ENCODE results near the gene IST1. TPM values are rescaled to one million over a fixed set of nuclear protein-coding genes. Genes with fewer than 3 reads are reported as not detected.

IST1 gene
- total and polyA plus RNA-seq, 10 of the 15 experiments (the other 5 are each of a cell fraction or from before 2014, with no cell fraction given), result 97.3 to 293 (median 138) TPM

DNA sequence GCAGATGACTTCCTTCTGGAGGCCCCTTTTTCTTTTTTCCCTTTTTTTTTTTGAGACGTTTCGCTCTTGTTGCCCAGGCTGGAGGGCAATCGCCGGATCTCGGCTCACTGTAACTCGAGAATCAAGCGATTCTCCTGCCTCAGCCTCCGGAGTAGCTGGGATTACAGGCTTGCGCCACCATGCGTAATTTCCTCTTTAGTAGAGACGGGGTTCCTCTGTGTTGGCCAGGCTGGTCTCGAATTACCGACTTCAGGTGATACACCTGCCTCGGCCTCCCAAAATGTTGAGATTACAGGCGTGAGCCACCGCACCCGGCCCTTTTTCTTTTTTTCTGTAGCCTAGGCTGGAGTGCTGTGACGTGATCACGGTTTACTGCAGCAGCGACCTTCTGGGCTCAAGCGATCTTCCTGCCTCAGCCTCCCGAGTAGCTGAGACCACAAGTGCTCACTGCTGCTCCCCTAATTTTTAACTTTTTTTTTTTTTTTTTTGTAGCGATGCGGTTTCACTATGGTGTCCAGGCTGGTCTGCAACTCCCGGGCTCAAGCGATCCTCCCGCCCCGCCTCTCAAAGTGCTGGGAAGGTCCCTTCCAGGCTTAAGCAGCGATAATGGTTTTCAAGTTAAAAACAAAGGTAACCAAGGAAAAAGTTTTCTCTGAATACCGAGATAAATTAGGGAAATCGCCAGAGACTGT lies 956 bp upstream of the IST1 start (continued):
- TF ChIP-seq MXI1 (IDR thresholded peaks at IDR 0.05; ENCODE audit: low read depth, low read length), result peak; percentile 30; the same call in 1 of the 2 replicates
- TF ChIP-seq, protein P1, sequence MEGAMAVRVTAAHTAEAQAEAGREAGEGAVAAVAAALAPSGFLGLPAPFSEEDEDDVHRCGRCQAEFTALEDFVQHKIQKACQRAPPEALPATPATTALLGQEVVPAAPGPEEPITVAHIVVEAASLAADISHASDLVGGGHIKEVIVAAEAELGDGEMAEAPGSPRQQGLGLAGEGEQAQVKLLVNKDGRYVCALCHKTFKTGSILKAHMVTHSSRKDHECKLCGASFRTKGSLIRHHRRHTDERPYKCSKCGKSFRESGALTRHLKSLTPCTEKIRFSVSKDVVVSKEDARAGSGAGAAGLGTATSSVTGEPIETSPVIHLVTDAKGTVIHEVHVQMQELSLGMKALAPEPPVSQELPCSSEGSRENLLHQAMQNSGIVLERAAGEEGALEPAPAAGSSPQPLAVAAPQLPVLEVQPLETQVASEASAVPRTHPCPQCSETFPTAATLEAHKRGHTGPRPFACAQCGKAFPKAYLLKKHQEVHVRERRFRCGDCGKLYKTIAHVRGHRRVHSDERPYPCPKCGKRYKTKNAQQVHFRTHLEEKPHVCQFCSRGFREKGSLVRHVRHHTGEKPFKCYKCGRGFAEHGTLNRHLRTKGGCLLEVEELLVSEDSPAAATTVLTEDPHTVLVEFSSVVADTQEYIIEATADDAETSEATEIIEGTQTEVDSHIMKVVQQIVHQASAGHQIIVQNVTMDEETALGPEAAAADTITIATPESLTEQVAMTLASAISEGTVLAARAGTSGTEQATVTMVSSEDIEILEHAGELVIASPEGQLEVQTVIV (IDR thresholded peaks at IDR 0.05; ENCODE audit: borderline replicate concordance, partially characterized antibody), result no peak
- TF ChIP-seq CREM (IDR thresholded peaks at IDR 0.05; ENCODE audit: low read depth), result no peak
- TF ChIP-seq, protein P2, sequence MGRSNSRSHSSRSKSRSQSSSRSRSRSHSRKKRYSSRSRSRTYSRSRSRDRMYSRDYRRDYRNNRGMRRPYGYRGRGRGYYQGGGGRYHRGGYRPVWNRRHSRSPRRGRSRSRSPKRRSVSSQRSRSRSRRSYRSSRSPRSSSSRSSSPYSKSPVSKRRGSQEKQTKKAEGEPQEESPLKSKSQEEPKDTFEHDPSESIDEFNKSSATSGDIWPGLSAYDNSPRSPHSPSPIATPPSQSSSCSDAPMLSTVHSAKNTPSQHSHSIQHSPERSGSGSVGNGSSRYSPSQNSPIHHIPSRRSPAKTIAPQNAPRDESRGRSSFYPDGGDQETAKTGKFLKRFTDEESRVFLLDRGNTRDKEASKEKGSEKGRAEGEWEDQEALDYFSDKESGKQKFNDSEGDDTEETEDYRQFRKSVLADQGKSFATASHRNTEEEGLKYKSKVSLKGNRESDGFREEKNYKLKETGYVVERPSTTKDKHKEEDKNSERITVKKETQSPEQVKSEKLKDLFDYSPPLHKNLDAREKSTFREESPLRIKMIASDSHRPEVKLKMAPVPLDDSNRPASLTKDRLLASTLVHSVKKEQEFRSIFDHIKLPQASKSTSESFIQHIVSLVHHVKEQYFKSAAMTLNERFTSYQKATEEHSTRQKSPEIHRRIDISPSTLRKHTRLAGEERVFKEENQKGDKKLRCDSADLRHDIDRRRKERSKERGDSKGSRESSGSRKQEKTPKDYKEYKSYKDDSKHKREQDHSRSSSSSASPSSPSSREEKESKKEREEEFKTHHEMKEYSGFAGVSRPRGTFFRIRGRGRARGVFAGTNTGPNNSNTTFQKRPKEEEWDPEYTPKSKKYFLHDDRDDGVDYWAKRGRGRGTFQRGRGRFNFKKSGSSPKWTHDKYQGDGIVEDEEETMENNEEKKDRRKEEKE (IDR thresholded peaks at IDR 0.05), result no peak
- peak; percentile 48; the same call in 1 of the 2 replicates for TF ChIP-seq RUNX3 (IDR thresholded peaks at IDR 0.05; ENCODE audit: low read length)
- peak in 1 of 3 experiments; percentile 25; a peak in 2 of 6 replicates for TF ChIP-seq CTCF (IDR thresholded peaks at IDR 0.05 in 2 of 3, conservative IDR thresholded peaks at IDR 0.05 in 1 of 3; ENCODE audit: control insufficient read depth in 2 of 3, extremely low read depth in 1 of 3, insufficient read depth in 1 of 3, low read depth in 3 of 3, low read length in 3 of 3)
- TF ChIP-seq NBN (IDR thresholded peaks at IDR 0.05), result peak; percentile 16; the same call in 1 of the 2 replicates
- TF ChIP-seq SREBF1 (IDR thresholded peaks at IDR 0.05; ENCODE audit: low read length), result no peak
- TF ChIP-seq CREB1 (IDR thresholded peaks at IDR 0.05; ENCODE audit: low read depth), result no peak
- TF ChIP-seq RELB (IDR thresholded peaks at IDR 0.05; ENCODE audit: low read depth), result peak; percentile 16; the same call in 1 of the 2 replicates
- 0 out of 2 replicates have a peak, but pooled peaks have one; percentile 26 for TF ChIP-seq PML (IDR thresholded peaks at IDR 0.05; ENCODE audit: low read length)
- peak; percentile 13; the same call in 1 of the 2 replicates for TF ChIP-seq YY1 (IDR thresholded peaks at IDR 0.05; ENCODE audit: low read depth, low read length)
- TF ChIP-seq ZBED1 (IDR thresholded peaks at IDR 0.05; ENCODE audit: borderline replicate concordance), result peak; percentile 34; the same call in 1 of the 2 replicates
- TF ChIP-seq SMC3 (IDR thresholded peaks at IDR 0.05; ENCODE audit: borderline replicate concordance, low read length), result 0 out of 2 replicates have a peak, but pooled peaks have one; percentile 3

Measured in GM12878 (cell line).